ENCODE results near the gene CCHCR1. TPM values are rescaled to one million over a fixed set of nuclear protein-coding genes. Genes with fewer than 3 reads are reported as not detected.
A peak's percentile ranks its signal among the peaks of the same experiment; 100 is the strongest.
"Not testable (repeated sequence)": the region's sequence is repeated elsewhere in the genome, so short reads cannot be mapped to it uniquely, and the experiment has no call there.

CCHCR1 gene
- total RNA-seq, 1 experiment from 2014 or later: 60.6 TPM

DNA sequence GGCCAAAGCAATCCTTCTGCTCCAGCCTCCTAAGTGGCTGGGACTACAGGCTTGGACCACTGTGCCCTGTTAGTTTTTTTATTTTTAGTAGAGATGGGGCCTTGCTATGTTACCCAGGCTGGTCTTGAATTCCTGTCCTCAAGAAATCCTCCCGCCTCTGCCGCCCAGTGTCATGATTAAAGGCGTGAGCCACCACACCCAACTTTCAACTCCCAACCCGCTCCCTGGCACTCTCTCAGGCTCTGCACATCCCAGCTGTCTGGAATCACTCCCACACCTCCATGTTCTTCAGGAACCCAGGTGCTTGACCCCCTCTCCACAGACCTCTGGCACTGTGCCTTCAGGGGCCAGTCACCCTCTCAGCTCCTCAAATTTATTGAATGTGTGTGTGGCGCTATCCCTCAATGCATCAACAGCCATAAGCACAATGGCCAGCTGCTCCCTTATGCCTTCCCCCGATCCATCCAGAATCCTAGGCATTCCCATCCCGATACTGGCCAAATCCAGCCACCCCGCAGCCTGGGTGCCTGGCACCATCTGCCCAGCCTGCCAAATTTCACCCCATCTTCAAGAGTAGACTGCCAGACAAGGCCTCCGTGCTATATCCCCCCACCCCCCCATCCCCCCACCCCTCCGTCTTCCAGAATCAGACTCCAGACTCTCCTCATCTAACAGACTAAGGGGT lies 13.5 kb upstream of the CCHCR1 start:
- no TSS peak for BruUV-seq (replicated peaks)
- Histone ChIP-seq H3K4me1 (replicated peaks; ENCODE audit: insufficient read depth) (peaks cover 19% of the 10 kb centered on the region), H3K9me3 (ENCODE audit: insufficient read depth, low read depth) (no peaks in the 10 kb centered on the region), H2AFZ (no peak overlapping the region), H3K9me2 (ENCODE audit: insufficient read depth) (no peaks in the 10 kb centered on the region), H4K20me1 (ENCODE audit: insufficient read depth) (no peaks in the 10 kb centered on the region), H3K79me2 (ENCODE audit: low read depth) (no peaks in the 10 kb centered on the region), H3K4me2 (no peak overlapping the region), H3K4me3 (no peak overlapping the region), H3K36me3 (ENCODE audit: low read depth) (no peaks in the 10 kb centered on the region), H3K27me3 (ENCODE audit: insufficient read depth, low read depth) (no peaks in the 10 kb centered on the region), H3K27ac (no peak overlapping the region), H3F3A (ENCODE audit: insufficient read depth, low read depth) (peaks cover 18% of the 10 kb centered on the region; the same call in 1 of the 2 replicates)
- CTCF ChIA-PET: no interaction called here
- POLR2A ChIA-PET (ENCODE audit: unreplicated experiment): no interaction called here
- TF ChIP-seq, protein P1, sequence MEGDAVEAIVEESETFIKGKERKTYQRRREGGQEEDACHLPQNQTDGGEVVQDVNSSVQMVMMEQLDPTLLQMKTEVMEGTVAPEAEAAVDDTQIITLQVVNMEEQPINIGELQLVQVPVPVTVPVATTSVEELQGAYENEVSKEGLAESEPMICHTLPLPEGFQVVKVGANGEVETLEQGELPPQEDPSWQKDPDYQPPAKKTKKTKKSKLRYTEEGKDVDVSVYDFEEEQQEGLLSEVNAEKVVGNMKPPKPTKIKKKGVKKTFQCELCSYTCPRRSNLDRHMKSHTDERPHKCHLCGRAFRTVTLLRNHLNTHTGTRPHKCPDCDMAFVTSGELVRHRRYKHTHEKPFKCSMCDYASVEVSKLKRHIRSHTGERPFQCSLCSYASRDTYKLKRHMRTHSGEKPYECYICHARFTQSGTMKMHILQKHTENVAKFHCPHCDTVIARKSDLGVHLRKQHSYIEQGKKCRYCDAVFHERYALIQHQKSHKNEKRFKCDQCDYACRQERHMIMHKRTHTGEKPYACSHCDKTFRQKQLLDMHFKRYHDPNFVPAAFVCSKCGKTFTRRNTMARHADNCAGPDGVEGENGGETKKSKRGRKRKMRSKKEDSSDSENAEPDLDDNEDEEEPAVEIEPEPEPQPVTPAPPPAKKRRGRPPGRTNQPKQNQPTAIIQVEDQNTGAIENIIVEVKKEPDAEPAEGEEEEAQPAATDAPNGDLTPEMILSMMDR (conservative IDR thresholded peaks at IDR 0.05): no peak
- TF ChIP-seq EZH2 (IDR thresholded peaks at IDR 0.05; ENCODE audit: low read depth): no peak
- intact Hi-C loops (cut with micrococcal nuclease; ENCODE audit: unreplicated experiment): no loop called here
- DNase-seq: no peak

DNA sequence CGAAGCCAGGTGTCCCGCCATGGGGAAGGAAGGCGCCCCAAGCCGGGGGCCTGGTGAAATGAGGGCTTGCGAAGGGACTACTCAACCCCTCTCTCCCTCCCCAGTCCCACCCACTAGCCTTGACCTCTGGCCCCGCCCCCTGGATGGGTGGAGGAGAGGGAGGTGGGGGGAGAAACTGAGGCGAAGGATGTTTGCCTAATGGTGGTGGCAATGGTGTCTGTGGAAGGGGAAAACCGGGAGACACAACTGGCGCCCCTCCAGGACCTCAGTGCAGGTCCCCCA lies 12.9 kb upstream of the CCHCR1 start, which contains the start of gene POU5F1:
Gene POU5F1, minus strand, starts transcription at position 83 of the 282 bp plus-strand sequence. Its CDS starts 62 bp downstream, at position 21.
- Histone ChIP-seq H2AFZ (no peak within 1 kb of the TSS), H3K9me2 (ENCODE audit: insufficient read depth) (no peaks in the 10 kb centered on the region), H3K79me2 (ENCODE audit: low read depth) (no peaks in the 10 kb centered on the region), H3K27ac (no peak within 1 kb of the TSS), H3K27me3 (ENCODE audit: insufficient read depth, low read depth) (no peaks in the 10 kb centered on the region), H3K4me3 (no peak within 1 kb of the TSS), H3F3A (ENCODE audit: insufficient read depth, low read depth) (peaks cover 18% of the 10 kb centered on the region; the same call in 1 of the 2 replicates), H3K36me3 (ENCODE audit: low read depth) (no peaks in the 10 kb centered on the region), H3K4me1 (replicated peaks; ENCODE audit: insufficient read depth) (peaks cover 19% of the 10 kb centered on the region), H3K9me3 (ENCODE audit: insufficient read depth, low read depth) (no peaks in the 10 kb centered on the region), H4K20me1 (ENCODE audit: insufficient read depth) (no peaks in the 10 kb centered on the region), H3K4me2 (peak within 1 kb of the TSS; percentile 24)
- intact Hi-C loops (cut with micrococcal nuclease; ENCODE audit: unreplicated experiment): no loop called here
- TF ChIP-seq, protein P1 (conservative IDR thresholded peaks at IDR 0.05): no peak
- TF ChIP-seq EZH2 (IDR thresholded peaks at IDR 0.05; ENCODE audit: low read depth): no peak
- POLR2A ChIA-PET (ENCODE audit: unreplicated experiment): no interaction called here
- BruUV-seq (replicated peaks): no TSS peak
- no peak for DNase-seq
- CTCF ChIA-PET: no interaction called here

DNA sequence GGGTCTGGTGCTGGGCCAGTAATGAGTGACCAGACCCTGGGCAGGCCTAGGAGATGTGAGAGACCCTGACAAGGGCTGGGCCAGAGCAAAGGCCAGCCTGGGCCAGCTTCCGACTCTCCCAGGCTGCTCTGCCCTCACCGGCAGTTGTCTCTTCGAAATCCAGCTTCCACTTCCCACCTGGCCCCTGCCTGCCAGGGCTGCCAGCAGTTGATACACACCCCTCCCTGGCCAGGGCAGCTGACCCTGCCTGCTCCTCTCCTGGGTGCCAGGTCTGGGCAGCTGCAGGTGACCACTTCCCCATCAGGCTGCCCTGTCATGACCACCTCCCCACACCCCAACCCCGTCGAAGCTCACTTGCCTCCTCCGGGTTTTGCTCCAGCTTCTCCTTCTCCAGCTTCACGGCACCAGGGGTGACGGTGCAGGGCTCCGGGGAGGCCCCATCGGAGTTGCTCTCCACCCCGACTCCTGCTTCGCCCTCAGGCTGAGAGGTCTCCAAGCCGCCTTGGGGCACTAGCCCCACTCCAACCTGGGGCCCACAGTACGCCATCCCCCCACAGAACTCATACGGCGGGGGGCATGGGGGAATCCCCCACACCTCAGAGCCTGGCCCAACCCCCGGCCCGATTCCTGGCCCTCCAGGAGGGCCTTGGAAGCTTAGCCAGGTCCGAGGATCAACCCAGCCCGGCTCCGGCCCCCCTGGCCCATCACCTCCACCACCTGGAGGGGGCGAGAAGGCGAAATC lies 12.4 kb upstream of the CCHCR1 start:
- not testable (repeated sequence) for BruUV-seq (replicated peaks); H3K36me3 ChIP-seq (ENCODE audit: low read depth); H3K9me2 ChIP-seq (ENCODE audit: insufficient read depth); H3K9me3 ChIP-seq (ENCODE audit: insufficient read depth, low read depth); H3K27me3 ChIP-seq (ENCODE audit: insufficient read depth, low read depth); H3K79me2 ChIP-seq (ENCODE audit: low read depth); H3K27ac ChIP-seq; H4K20me1 ChIP-seq (ENCODE audit: insufficient read depth); H3K4me3 ChIP-seq; H2AFZ ChIP-seq
- ChIA-PET CTCF (interaction anchor here (0.6 kb wide), 1 partner anchor 23 kb away, joined by 4 read pairs; no protein-coding TSS in a partner anchor), POLR2A (ENCODE audit: unreplicated experiment) (interaction anchor here (0.5 to 1.0 kb wide), 3 partner anchors 11 to 555 kb away, joined by 3 to 24 read pairs (median 11); partner anchors contain the start of gene TCF19)
- peaks cover 19% of the 10 kb centered on the region for H3K4me1 ChIP-seq (replicated peaks; ENCODE audit: insufficient read depth)
- peak in 1 of 2 experiments; percentile 69 for DNase-seq
- peaks cover 18% of the 10 kb centered on the region; the same call in 1 of the 2 replicates for H3F3A ChIP-seq (ENCODE audit: insufficient read depth, low read depth)
- intact Hi-C loops (cut with micrococcal nuclease; ENCODE audit: unreplicated experiment): loop anchor here (1.0 kb wide), 1 partner anchor 12 kb away; the partner anchor contains the start of gene TCF19
- H3K4me2 ChIP-seq: peak overlapping the region; percentile 24

Measured in PC-9 (cell line).